Measurements from ENCODE around the gene SF3B3. TPM values are rescaled to one million over a fixed set of nuclear protein-coding genes. Genes with fewer than 3 reads are reported as not detected.

Gene SF3B3
- total RNA-seq, 1 donor from 2014 or later, result 31.2 TPM

- Histone ChIP-seq H3K27me3 (no peaks in the 10 kb centered on the region), H3K4me3 (no peak overlapping the region), H3K36me3 (no peaks in the 10 kb centered on the region), H3K9me3 (no peaks in the 10 kb centered on the region), H3K4me1 (peaks cover 0 to 11% of the 10 kb centered on the region in 2 donors), H3K27ac (no peak overlapping the region)
- TF ChIP-seq CTCF (IDR thresholded peaks at IDR 0.05), result no peak
- intact Hi-C loops (cut with DNase I), result no loop called here
- DNase-seq (ENCODE audit: low spot score in 2 of 2), result no peak
Observed at GRCh38 chr16:70608521-70608920, 84.9 kb downstream of the SF3B3 start.

- Histone ChIP-seq H3K27ac (peak overlapping the region in 1 of 2 donors; percentile 33), H3K36me3 (no peaks in the 10 kb centered on the region), H3K27me3 (no peaks in the 10 kb centered on the region), H3K4me3 (no peak overlapping the region), H3K9me3 (no peaks in the 10 kb centered on the region), H3K4me1 (peaks cover 0 to 11% of the 10 kb centered on the region in 2 donors)
- no peak for DNase-seq (ENCODE audit: low spot score in 2 of 2)
- peak in 1 of 3 experiments; percentile 11 for TF ChIP-seq CTCF (IDR thresholded peaks at IDR 0.05)
- intact Hi-C loops (cut with DNase I), result no loop called here
Observed at GRCh38 chr16:70610273-70611223, 86.9 kb downstream of the SF3B3 start.

GRCh38 chr16:70611224-70611598 is 87.6 kb downstream of the SF3B3 start:
- H3K27me3 ChIP-seq, result no peaks in the 10 kb centered on the region
- peaks cover 0 to 11% of the 10 kb centered on the region in 2 donors for H3K4me1 ChIP-seq
- H3K9me3 ChIP-seq, result no peaks in the 10 kb centered on the region
- no peak for TF ChIP-seq CTCF (IDR thresholded peaks at IDR 0.05)
- intact Hi-C loops (cut with DNase I), result no loop called here
- H3K27ac ChIP-seq, result no peak overlapping the region
- no peaks in the 10 kb centered on the region for H3K36me3 ChIP-seq
- no peak for DNase-seq (ENCODE audit: low spot score in 2 of 2)
- H3K4me3 ChIP-seq, result no peak overlapping the region

GRCh38 chr16:70611785-70612303 is 88.2 kb downstream of the SF3B3 start:
- Histone ChIP-seq H3K9me3 (no peaks in the 10 kb centered on the region), H3K36me3 (no peaks in the 10 kb centered on the region), H3K4me3 (no peak overlapping the region), H3K27ac (no peak overlapping the region), H3K27me3 (no peaks in the 10 kb centered on the region), H3K4me1 (peaks cover 0 to 11% of the 10 kb centered on the region in 2 donors)
- TF ChIP-seq CTCF (IDR thresholded peaks at IDR 0.05), result no peak
- no peak for DNase-seq (ENCODE audit: low spot score in 2 of 2)
- intact Hi-C loops (cut with DNase I), result no loop called here

GRCh38 chr16:70612931-70613330 is 89.3 kb downstream of the SF3B3 start:
- no peaks in the 10 kb centered on the region for H3K36me3 ChIP-seq
- H3K27me3 ChIP-seq, result no peaks in the 10 kb centered on the region
- no peak overlapping the region for H3K27ac ChIP-seq
- H3K9me3 ChIP-seq, result no peaks in the 10 kb centered on the region
- no peak overlapping the region for H3K4me3 ChIP-seq
- intact Hi-C loops (cut with DNase I), result no loop called here
- DNase-seq (ENCODE audit: low spot score in 2 of 2), result no peak
- TF ChIP-seq CTCF (IDR thresholded peaks at IDR 0.05), result no peak
- H3K4me1 ChIP-seq, result peaks cover 0 to 11% of the 10 kb centered on the region in 2 donors

All from ascending aorta (tissue), 2 donors.